Stimulated activated CD4-positive, alpha-beta T cell treated with anti-CD3 and anti-CD28 coated beads, Interleukin-2, amount 100 ng/mL, for 24 hours (primary cell): ENCODE data around the gene NINL.
"Not testable (repeated sequence)": the region's sequence is repeated elsewhere in the genome, so short reads cannot be mapped to it uniquely, and the experiment has no call there.

Experiments
- DNase-seq, 2 donors: peaks; one replicate each; pipeline ENCODE4 v3.0.0-alpha.2; 2020

Gene NINL

DNA sequence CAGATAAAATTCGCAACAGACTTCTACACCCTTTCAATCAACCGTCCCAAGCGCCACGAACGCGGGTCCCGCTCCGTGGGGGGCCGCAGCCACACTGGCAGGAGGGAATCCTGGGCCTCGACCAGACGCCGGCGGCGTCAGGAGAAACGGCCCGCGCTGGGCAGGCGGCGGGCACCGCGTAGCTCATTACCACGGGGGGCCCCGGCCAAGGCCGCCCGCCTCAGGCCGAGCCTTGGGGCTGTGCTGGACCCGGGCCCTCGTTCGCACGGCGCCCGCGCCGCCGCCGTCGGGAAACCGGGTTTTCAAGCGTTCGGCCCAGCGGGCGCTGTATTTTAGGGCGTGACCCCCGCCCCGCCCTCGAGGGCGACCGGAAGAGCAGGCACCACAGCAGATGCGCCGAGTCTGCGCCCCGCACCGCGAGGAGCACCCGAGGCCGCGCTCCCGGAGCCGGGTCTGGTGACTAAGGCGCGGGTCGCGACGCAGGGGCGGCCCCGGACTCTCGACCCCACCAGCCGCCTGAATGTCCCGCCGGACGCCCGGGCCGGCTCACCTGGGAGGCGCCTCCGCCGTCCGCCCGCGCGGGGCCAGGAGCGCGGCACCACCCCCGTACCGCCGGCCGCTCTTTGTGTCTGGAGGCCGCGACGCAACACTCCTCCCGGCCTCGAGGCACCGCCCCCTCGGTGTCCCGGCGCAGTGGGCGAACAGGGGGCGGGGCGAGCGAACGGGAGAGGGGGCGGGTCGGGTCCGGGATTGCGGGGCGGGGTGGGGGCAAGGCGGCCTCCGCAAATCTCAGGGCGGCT is at the start of gene NINL:
Gene NINL (minus strand): TSS at position 627 of the 800 bp plus-strand sequence. CDS start 58,944 bp downstream, outside the sequence.
- DNase-seq = peak; percentile 36 to 65

DNA sequence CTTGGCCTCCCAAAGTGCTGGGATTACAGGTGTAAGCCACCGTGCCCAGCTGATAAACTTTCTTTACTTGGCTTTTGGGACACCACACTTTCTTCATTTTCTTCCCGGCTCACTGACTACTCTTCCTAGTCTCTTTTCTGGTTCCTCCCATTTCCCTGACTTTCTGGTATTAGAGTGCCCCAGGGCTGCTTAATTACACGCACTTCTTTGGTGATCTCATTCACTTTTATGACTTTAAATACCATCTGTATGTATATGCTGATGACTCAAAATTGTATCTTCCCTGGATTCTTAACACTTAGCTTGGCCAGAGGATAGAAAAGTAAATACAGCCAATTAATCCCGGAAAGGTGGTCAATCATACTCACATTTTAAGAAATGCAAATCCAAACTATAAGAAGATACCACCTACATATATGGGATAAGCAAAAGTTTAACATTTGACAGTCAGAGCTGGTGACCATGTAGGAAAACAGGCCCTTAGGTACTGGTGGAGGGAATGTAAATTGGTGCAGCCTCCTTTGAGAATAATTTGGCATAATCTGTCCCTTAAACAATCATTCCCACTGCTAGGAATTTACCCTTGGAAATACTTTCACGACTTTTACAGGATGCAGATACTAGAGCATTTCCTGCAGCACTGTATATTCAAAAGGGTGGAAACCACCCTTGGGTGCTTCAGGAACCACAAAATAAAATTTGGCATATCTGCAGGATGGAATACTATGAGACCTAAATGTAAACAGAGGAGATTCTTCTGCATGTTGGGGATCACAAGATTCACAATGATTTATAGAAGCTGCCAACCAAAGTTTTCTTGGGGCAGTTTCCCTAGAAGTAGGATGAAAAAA is 47.8 kb upstream of the NINL start:
- DNase-seq = no peak

DNA sequence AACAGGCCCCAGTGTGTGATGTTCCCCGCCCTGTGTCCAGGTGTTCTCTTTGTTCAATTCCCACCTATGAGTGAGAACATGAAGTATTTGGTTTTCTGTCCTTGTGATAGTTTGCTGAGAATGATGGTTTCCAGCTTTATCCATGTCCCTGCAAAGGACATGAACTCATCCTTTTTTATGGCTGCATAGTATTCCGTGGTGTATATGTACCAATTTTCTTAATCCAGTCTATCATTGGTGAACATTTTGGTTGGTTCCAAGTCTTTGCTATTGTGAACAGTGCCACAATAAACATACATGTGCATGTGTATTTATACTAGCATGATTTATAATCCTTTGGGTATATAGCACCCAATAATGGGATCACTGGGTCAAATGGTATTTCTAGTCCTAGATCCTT is 45.3 kb upstream of the NINL start:
- DNase-seq = not testable (repeated sequence)

DNA sequence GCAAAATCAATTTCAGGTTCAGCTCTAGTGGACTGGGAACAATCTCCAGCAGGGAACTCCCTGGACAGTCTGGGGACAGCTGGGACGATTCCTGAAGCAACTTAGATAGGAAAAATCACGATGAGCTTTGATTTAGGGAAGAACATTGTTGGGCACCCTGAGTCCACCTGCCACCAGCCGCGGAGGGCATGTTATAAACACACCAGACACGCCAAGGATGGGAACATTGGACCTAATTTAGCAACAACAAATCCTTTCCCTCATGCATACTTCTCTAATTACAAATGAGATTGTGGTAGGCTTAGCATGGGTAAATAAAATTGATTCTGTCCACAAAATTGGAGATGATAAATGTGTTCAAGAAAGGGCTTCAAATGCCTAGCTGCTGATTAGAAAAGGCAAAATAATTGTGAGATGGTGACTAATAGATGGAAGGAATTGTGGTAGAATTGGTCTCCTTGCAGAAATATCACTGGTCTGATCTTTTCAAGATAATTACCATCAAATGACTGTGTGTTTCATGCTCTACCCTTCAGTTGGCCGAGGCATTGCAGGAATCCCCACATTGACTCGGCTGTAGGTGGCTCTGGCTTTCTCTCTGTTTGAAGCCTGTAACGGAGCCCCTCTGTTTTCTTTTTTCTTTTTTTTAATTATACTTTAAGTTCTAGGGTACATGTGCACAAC is 44.6 kb upstream of the NINL start:
- no peak for DNase-seq

DNA sequence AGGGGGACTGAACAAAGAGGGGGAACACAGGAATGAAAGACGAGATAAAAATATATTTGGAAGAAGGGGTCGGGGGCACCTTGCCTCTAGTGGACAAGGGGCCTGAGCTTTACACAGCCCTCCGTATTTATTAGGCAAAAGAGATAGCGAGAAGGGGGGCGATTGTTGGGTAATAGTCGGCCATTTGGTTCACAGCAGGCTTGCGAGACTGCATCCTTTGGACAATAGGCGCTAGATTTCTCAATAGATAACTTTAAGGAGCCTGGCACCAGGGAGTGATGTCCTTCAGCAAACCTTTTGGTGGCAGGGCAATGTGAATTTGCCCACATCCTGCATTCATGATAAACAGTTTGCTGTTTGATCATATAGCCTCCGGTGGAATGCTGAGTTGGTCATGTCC is 41.4 kb upstream of the NINL start:
- no peak for DNase-seq

DNA sequence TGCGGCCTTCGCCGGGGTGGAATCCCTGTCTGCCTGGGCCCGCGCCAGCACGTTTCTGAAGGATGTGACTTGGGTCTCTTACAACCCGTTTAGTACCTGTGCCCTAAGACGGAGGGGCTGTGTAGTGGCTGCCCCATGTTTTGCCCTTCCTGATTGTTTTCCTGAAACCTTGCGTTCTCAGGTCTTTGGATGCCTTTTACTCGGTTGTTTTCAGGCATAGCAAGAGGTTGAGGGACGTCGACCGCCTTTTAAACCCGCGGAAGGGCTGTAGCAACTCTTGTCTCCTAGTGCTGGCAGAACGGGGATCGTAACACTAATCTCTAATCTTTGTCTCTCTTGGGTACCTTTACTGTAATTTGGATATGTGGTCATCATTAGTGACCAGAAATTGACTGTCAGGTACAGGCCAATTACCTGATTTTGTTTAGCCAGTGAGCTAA is 39.2 kb upstream of the NINL start:
- DNase-seq = no peak

DNA sequence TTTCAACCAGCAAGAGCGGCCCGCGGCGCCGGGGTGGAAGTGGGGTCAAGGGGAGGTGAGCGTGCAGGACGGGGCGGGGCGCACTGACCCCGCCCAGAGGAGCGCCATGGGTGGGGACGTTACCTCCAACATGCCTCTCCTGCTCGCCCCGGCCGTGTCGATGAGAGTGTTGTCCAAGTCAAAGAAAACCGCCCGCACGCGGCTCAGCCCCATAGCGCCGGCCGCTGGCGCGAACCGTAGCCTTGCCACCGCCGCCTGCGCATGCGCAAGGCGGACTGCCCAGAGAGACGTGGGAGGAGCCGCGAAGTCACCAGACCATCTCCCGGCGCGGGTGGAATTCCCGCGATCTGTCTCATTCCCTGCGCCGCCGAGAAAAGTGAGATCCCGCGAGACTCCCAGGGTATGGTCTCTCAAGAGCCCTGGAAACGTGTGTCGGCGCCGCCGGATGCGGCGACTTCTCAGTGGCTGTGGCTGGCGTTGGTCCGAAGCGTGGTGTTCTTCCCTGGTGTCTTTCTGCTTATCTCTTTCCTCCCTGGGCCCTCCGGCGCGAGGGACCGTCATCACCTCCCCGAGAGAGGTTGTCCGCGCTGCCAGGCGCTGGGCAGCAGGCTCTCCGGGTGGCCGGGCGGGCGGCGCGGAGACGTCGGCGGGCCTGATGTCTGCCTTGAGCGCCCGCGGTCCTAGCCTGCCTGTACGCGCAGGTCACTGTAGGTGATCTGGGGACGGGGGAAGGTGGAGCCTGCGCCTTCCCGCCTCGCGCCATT is 38.6 kb upstream of the NINL start, which contains the start of gene NANP:
Gene NANP (minus strand): TSS at position 279 of the 764 bp plus-strand sequence. CDS start 66 bp downstream, at position 213.
- DNase-seq = peak; percentile 86 to 92

DNA sequence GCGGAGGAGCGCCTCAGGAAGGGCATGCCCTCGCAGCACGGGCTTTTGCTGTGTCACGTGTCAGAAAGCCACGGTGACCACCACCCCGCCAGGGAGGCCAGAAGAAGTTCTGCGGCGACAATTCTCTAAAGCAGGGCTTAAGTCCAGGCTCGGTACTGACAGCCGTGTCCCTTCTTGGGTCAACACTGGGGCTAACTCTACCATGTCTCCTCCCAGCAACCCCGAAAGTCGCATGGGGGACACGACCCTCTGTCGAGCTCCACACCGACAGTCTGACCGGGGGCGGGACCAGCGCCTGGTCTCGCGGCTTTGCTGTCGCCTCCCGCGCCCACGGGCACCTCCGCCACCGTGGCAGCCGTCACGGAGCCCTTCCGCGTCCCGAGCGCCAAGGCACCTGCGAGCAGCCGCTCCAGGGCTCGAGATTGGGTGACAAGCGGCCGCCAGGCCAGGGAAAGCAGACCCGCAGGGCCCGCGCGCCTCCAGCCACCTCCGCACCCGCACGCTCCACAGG is 37.9 kb upstream of the NINL start:
- peak; percentile 41 to 49 for DNase-seq

DNA sequence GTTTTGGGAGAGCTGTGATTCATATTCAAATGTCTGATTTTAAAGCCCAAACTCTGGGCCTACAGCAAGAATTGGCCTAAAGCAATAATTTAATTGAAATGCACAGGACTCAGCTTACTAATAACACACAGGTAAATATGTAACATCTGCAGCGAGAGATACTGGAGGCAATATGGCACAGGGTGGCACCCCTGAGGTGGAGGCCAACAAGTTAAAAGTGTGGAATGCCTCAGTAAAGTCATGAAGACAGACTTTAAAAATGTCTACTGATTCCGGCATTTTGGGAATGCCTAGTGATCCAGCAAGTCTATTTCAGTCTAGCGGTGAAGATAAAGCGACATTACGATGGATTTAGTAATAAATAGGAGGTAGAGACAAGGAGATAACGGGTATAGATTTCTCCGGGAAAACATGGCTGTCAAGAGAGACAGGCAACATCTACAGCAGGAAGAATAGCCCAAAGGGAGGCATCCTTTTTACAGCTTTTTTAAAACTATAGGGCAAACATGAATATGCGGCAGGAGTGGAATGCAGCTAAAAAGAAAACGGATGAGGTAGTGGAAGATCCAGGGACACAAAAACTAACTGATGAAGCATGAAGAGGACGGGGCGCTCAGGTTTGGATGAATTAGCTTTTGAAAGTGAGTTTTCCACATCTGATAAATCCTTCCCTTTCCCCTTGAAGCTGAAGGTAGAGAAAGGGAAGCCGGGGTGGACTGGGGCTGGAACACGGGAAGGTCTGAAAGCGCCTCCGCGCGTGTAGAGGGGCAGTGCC is 37.3 kb upstream of the NINL start:
- no peak for DNase-seq

DNA sequence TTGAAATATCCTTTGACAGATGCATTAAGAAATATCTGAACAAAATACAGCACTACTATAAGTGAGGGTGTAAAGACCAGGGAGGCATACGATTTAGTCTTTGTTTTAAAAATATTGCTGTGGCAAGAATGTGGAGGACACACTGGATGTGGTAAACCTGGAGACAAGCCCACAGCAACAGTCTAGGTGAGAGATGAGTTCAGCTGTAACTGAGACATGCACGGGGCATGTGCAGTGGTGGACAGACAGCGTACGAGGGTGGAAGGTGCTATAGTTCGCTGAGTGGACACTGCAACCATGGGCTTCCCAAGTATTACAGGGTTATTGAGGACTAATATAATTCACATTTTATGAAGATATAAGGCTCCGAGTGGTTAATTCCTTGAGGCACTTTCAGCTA is 36.7 kb upstream of the NINL start:
- DNase-seq = no peak

DNA sequence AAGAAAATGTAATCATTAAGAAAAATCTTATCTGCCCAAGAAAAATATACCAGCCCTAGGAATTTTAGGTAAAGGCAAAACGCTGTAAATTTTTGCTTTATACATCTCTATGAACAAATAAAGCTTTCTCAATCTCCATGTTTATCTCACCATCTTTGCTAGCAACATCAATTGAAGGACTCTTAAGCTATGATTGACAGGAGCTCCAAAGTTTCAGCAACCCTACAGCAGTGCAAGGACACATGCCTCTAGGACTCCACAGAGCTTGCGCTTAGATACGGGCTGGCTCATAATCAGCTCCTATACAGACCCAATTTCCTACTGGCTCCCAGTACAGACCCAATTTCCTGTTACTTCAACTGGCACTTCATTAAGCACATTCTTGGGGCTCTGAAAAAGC is 34.2 kb upstream of the NINL start:
- no peak for DNase-seq

DNA sequence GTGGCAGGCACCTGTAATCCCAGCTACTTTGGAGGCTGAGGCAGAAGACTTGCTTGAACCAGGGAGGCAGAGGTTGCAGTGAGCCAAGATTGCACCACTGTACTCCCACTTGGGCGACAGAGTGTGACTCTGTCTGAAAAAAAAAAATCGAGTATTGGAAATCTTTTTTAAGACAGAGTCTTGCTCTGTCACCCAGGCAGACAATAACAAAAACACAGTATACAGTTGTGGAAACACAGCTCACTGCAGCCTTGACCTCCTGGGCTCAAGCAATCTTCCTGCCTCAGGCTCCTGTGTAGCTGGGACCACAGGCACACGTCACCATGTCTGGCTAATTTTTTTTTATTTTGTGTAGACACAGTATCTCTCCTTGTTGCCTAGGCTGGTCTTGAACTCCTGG is 23.4 kb upstream of the NINL start:
- no peak for DNase-seq

DNA sequence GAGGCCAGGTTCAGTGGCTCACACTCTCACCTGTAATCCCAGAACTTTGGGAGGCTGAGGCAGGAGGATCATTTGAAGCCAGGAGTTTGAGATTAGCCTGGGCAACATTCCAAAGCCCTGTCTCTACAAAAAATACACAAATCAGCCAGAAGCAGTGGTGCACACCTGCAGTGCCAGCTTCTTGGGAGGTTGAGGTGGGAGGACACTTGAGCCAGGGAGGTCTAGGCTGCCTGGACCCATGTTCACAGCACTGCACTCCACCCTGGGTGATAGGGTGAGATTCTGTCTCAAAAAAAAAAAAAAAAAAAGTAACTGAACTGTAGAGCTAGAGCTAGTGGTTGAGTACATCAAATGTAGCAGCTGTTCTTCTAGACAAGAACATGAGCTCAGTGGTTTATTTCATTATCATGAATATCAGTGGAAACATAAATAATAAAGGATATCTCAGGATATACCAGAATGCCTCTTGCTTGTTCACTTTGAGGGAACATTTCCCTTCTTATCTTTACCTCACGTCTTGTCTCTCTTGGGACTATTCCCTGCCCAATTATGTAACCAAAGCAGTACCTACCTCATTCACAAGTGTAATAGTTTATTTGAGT is 20.9 kb upstream of the NINL start:
- DNase-seq = no peak

DNA sequence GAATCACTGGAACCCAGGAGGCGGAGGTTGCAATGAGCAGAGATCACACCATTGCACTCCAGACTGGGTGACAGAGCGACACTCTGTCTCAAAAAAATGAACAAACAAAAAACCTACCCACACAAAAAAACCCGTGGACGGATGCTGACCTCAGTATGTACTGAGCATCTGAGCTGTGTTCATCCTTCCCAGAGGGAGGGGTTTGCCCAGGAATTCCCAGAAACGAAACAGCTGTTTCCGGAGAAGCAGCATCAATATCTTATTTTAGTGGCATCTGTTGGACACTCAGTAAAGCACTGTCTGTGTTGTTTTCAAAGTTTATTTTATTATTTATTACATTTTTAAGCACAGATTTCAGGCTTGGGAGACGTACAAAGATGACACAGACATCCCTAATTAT is 19.8 kb upstream of the NINL start:
- no peak for DNase-seq

DNA sequence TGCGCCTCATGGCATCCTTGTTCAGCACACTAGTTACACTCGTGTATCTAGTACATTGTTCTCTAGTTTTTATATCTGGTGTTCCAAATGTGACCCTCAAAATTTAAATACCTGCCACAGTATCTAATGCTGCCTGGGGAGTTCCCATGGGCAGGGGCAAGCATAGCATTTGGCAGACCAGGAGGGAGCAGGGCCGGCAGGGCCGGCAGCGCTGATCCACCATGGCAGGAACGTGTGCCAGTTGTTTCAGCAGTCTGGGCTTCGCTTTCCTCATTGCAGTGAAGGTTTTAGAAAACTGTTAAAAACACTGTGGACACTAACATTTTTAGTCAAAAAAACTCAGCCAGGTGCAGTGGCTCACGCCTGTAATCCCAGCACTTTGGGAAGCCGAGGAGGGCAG is 19.3 kb upstream of the NINL start:
- DNase-seq = no peak

DNA sequence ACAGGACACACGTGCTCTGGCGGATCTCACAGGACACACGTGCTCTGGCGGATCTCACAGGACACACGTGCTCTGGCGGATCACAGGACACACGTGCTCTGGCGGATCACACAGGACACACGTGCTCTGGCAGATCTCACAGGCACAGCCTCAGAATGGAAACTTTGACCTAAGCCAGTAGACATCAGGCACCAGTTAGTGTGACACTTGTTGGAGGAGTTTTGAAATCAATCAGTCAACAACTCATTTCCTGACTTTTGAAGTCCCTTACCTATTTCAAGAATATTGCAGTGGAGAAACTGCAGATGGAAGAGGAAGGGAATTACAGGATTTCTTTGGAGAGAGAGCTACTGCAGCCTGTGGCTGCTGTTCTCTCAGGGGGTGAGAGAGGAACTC is 17.6 kb upstream of the NINL start:
- not testable (repeated sequence) for DNase-seq

DNA sequence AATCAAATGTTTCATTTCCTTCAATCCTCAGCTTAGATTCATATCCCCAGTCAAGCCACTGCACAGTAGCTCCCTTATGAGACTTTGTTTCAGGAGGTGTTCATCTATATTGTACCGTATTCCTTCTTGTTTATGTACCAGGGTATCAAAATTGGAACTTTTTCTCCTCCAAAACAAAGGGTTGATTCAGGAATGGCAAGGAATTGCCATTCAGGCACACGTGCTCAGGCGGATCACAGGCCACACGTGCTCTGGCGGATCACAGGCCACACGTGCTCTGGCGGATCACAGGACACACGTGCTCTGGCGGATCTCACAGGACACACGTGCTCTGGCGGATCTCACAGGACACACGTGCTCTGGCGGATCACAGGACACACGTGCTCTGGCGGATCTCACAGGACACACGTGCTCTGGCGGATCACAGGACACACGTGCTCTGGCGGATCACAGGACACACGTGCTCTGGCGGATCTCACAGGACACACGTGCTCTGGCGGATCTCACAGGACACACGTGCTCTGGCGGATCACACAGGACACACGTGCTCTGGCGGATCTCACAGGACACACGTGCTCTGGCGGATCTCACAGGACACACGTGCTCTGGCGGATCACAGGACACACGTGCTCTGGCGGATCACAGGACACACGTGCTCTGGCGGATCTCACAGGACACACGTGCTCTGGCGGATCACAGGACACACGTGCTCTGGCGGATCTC is 17.0 kb upstream of the NINL start:
- DNase-seq = not testable (repeated sequence)

DNA sequence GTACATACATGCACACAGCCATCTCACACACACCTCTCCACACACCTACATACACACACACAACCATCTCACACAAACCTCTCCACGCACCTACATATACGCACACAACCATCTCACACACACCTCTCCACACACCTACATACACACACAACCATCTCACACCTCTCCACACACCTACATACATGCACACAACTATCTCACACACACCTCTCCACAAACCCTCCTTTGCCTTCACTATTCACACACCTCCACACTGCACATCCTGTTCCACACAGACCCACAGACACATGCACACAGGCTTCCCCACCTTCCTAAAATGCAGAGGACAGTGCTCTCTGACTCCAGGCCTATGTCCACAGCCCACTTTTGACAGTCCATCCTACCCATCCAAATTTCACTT is 16.3 kb upstream of the NINL start:
- no peak for DNase-seq

DNA sequence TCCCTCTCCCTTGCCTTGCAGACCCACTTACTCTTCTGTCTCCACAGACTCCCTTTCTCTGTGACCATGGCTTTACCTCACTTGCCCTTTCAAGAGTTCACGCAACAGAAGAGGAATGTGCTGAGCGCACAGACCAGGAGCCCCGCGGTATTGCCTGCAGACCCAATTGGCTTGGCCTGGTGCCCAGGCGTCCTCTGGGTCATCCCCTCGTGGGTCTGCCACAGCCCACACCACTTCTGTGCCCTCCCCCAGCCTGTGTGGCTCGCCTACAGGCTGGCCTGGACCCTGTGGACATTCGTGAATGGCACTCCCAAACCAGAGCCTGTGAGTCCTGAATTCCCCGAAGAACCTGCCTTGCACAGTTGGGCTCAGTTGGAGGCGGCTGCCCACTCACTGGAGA is 15.3 kb upstream of the NINL start:
- no peak for DNase-seq

DNA sequence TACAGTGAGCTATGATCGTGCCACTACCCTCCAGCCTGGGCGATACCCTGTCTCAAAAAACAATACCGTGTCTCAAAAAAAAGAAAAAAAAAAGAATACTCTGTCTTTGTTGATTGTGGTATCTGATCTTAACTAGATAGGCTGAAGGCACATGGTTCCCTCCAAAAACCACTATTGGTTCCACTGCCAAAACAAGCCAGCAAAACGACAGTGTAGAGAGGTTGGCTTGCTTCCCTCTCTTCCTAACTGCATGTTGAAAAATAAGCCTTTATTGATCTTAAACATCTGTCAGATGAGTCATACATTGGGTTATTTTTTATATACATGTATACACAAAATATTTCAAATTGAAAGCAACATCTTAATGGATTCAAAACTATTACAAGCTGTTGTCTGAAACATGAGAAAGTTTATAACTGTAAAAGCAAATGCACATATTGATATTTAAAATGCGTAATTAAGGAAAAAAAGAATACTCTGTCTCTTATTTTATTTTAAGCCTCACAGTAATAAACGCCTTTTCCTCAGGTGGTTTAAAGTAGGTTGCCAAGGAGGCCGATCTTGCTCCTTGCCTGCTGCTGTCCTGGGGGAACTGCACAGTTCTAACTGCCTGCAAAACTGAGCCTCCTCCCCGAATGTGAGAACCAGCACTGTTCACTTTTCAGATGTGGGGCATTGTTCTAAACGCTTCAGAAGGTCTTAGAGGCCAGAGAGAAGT is 7.0 kb upstream of the NINL start:
- no peak for DNase-seq
